SU-DHL-6 (cell line): ENCODE results near the gene MX2.

Source experiments
- H2AFZ ChIP-seq: fragments of 200-600 bp; sonication (generic); 2 replicates; pipeline ENCODE4 v1.6.1; 2014; ENCODE audit warnings: low read depth, mild to moderate bottlenecking, moderate library complexity, mixed read lengths, antibody characterized with exemption, low read length; ENCODE audit not compliant: severe bottlenecking
- H3F3A ChIP-seq: fragments of 200-600 bp; shearing (Covaris generic); 2 replicates; pipeline ENCODE4 v1.6.0; 2016; ENCODE audit warnings: antibody characterized with exemption, mild to moderate bottlenecking; ENCODE audit not compliant: insufficient read depth
- H3K27ac ChIP-seq: fragments of 200-600 bp; sonication (generic); 2 replicates; pipeline ENCODE4 v1.5.1; 2016; ENCODE audit warnings: low read depth, mild to moderate bottlenecking, low read length, moderate library complexity, mixed read lengths
- H3K27me3 ChIP-seq: fragments of 200-600 bp; sonication (generic), shearing (Covaris generic); 2 replicates; pipeline ENCODE4 v1.6.0; 2014; ENCODE audit warnings: mild to moderate bottlenecking, low read length
- H3K36me3 ChIP-seq: fragments of 200-600 bp; sonication (generic); 2 replicates; pipeline ENCODE4 v1.6.1; 2014; ENCODE audit warnings: mild to moderate bottlenecking, low read length, mixed read lengths
- H3K4me2 ChIP-seq: fragments of 300-600, 200-600 bp; shearing (Covaris generic), sonication (generic); 2 replicates; pipeline ENCODE4 v1.6.0; 2014; ENCODE audit warnings: low read length, low read depth, mild to moderate bottlenecking; ENCODE audit not compliant: poor library complexity, severe bottlenecking
- H3K4me3 ChIP-seq: fragments of 200-600 bp; sonication (generic); 2 replicates; pipeline ENCODE4 v1.5.1; 2014; ENCODE audit warnings: antibody characterized with exemption, low read length, mild to moderate bottlenecking, mixed read lengths; ENCODE audit not compliant: insufficient read depth, poor library complexity, severe bottlenecking
- H3K79me2 ChIP-seq: fragments of 200-600 bp; sonication (generic); 2 replicates; pipeline ENCODE4 v1.6.1; 2014; ENCODE audit warnings: mild to moderate bottlenecking, low read length, moderate library complexity; ENCODE audit not compliant: insufficient read depth
- H3K9ac ChIP-seq: fragments of 200-600 bp; sonication (generic); 2 replicates; pipeline ENCODE4 v1.7.0; 2014; ENCODE audit warnings: mild to moderate bottlenecking, low read length
- H3K9me2 ChIP-seq: fragments of 200-600 bp; sonication (generic); replicated peaks from 2 replicates; pipeline ENCODE4 v1.6.1; 2014; ENCODE audit warnings: low read length; ENCODE audit not compliant: insufficient read depth
- H3K9me3 ChIP-seq: fragments of 200-600 bp; sonication (generic); 2 replicates; pipeline ENCODE4 v1.6.1; 2014; ENCODE audit warnings: low read length, mixed read lengths; ENCODE audit not compliant: insufficient read depth
- H4K20me1 ChIP-seq: fragments of 200-600 bp; sonication (generic); 2 replicates; pipeline ENCODE4 v1.6.1; 2014; ENCODE audit warnings: low read depth, mild to moderate bottlenecking, antibody characterized with exemption, low read length, moderate library complexity, mixed read lengths
- CTCF ChIP-seq: fragments of 200-600 bp; sonication (generic); IDR thresholded peaks from one replicate; pipeline ENCODE4 v1.5.1; 2017; ENCODE audit warnings: antibody characterized with exemption, mild to moderate bottlenecking, low read length, moderate library complexity; ENCODE audit not compliant: insufficient read depth, poor library complexity, severe bottlenecking
- EZH2phosphoT487 ChIP-seq: fragments of 200-600 bp; sonication (generic), shearing (Covaris generic); conservative IDR thresholded peaks from 2 replicates; pipeline ENCODE4 v1.6.1; 2018; ENCODE audit warnings: mild to moderate bottlenecking, antibody characterized with exemption, low read length, moderate library complexity, mixed read lengths

The MX2 gene

GRCh38 chr21:41342035-41342434, 19.8 kb upstream of the MX2 start:
- H3F3A ChIP-seq: no peaks in the 10 kb centered on the region
- no peak overlapping the region for H3K9ac ChIP-seq
- H2AFZ ChIP-seq: no peak overlapping the region
- H3K4me3 ChIP-seq: no peak overlapping the region
- TF ChIP-seq CTCF (no peak), EZH2phosphoT487 (no peak)
- H3K9me3 ChIP-seq: peaks cover 11% of the 10 kb centered on the region; the same call in 1 of the 2 replicates
- no peaks in the 10 kb centered on the region for H3K36me3 ChIP-seq
- no peaks in the 10 kb centered on the region for H3K79me2 ChIP-seq
- H3K4me2 ChIP-seq: no peak overlapping the region
- H3K27ac ChIP-seq: no peak overlapping the region
- H3K27me3 ChIP-seq: no peaks in the 10 kb centered on the region
- H4K20me1 ChIP-seq: no peaks in the 10 kb centered on the region
- no peaks in the 10 kb centered on the region for H3K9me2 ChIP-seq

DNA sequence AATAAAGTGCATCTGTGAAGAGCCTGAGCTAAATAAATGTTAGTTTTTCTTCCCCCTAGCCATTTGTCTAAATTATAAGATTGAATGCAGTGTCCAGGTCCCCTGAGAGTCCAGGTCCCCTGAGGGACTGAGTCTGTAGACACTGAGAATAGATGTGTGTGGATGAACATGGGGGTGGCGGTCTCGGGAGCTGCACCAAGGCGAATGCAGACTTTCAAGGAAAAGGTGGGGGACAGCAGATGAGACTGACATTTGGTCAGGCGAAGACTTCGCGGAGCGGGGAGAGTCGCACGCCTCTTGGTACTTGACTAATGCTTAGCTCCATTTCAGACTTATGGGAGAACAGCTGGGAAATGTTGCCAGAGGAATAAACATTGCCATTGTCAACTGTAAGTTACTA, 17.7 kb upstream of the MX2 start:
- H3K4me2 ChIP-seq: no peak overlapping the region
- no peak overlapping the region for H3K4me3 ChIP-seq
- no peak overlapping the region for H3K9ac ChIP-seq
- no peaks in the 10 kb centered on the region for H3K9me2 ChIP-seq
- no peaks in the 10 kb centered on the region for H3F3A ChIP-seq
- H3K27me3 ChIP-seq: no peaks in the 10 kb centered on the region
- TF ChIP-seq EZH2phosphoT487: no peak
- no peak for TF ChIP-seq CTCF
- H3K79me2 ChIP-seq: no peaks in the 10 kb centered on the region
- H3K27ac ChIP-seq: no peak overlapping the region
- H3K36me3 ChIP-seq: no peaks in the 10 kb centered on the region
- no peak overlapping the region for H2AFZ ChIP-seq
- no peaks in the 10 kb centered on the region for H4K20me1 ChIP-seq
- peaks cover 11% of the 10 kb centered on the region; the same call in 1 of the 2 replicates for H3K9me3 ChIP-seq

- peaks cover 11% of the 10 kb centered on the region; the same call in 1 of the 2 replicates for H3K9me3 ChIP-seq
Measured at GRCh38 chr21:41345356-41345755, 16.5 kb upstream of the MX2 start.

More at GRCh38 chr21:41345356-41345755, 16.5 kb upstream of the MX2 start:
- Histone ChIP-seq H3K4me2 (no peak overlapping the region), H3K4me3 (no peak overlapping the region), H3K9ac (no peak overlapping the region), H3K79me2 (no peaks in the 10 kb centered on the region), H3K36me3 (no peaks in the 10 kb centered on the region), H3F3A (no peaks in the 10 kb centered on the region), H3K27me3 (no peaks in the 10 kb centered on the region), H4K20me1 (no peaks in the 10 kb centered on the region), H2AFZ (no peak overlapping the region), H3K27ac (no peak overlapping the region), H3K9me2 (no peaks in the 10 kb centered on the region)
- TF ChIP-seq CTCF (no peak), EZH2phosphoT487 (no peak)
